Lung (tissue), 12 donors: ENCODE measurements around the gene COG1. TPM values are rescaled to one million over a fixed set of nuclear protein-coding genes. Genes with fewer than 3 reads are reported as not detected.

Experiments used
- ATAC-seq: fragments of 200-7000 bp; cut with Tn5 transposase; one replicate; pipeline ENCODE4 v1.9.1; 2020; ENCODE audit warnings: moderate number of reproducible peaks; ENCODE audit not compliant: insufficient read depth, low FRiP score
- DNase-seq, 3 donors: peaks; one replicate each; pipeline ENCODE4 v3.0.0-alpha.2; 2013 to 2017
- H3K27ac ChIP-seq, 2 donors: one replicate each; pipeline ENCODE4 v1.5.1; 2013; ENCODE audit warnings: mild to moderate bottlenecking in 2 of 2, moderate library complexity in 2 of 2, control low read depth in 1 of 2, inconsistent platforms in 1 of 2, low read depth in 1 of 2, low read length in 1 of 2
- H3K27me3 ChIP-seq, 3 donors: one replicate each; pipeline ENCODE4 v1.5.1; 2013; ENCODE audit warnings: low read length in 2 of 3; ENCODE audit not compliant: control insufficient read depth in 3 of 3, insufficient read depth in 3 of 3
- H3K36me3 ChIP-seq, 4 donors: one replicate each; pipeline ENCODE4 v1.5.1; 2013; ENCODE audit warnings: low read length in 4 of 4, mild to moderate bottlenecking in 1 of 4, moderate library complexity in 1 of 4; ENCODE audit not compliant: control insufficient read depth in 4 of 4, insufficient read depth in 4 of 4
- H3K4me1 ChIP-seq, 5 donors: one replicate each; pipeline ENCODE4 v1.5.1; 2013; ENCODE audit warnings: low read length in 5 of 5, mild to moderate bottlenecking in 2 of 5, moderate library complexity in 1 of 5; ENCODE audit not compliant: control insufficient read depth in 5 of 5, insufficient read depth in 5 of 5
- H3K4me3 ChIP-seq: one replicate; pipeline ENCODE4 v1.5.1; 2013; ENCODE audit warnings: mild to moderate bottlenecking, control low read depth, moderate library complexity
- H3K9ac ChIP-seq, 2 donors: one replicate each; pipeline ENCODE4 v1.5.1; 2013; ENCODE audit warnings: low read length in 2 of 2, control low read depth in 1 of 2; ENCODE audit not compliant: insufficient read depth in 1 of 2
- H3K9me3 ChIP-seq, 4 donors: one replicate each; pipeline ENCODE4 v1.5.1; 2013; ENCODE audit warnings: low read length in 3 of 4, mild to moderate bottlenecking in 1 of 4, moderate library complexity in 1 of 4; ENCODE audit not compliant: control insufficient read depth in 4 of 4, insufficient read depth in 3 of 4
- CTCF ChIP-seq: IDR thresholded peaks from 2 replicates; pipeline ENCODE4 v1.5.1; 2012; ENCODE audit warnings: mild to moderate bottlenecking; ENCODE audit errors: control extremely low read depth, extremely low read depth
- WGBS, 2 donors: extraction: QIAGEN DNeasy Blood & Tissue Kit; methylation state at CpG; one replicate each; pipeline ENCODE4 v1.1.7; 2013; 5-methylcytosine and 5-hydroxymethylcytosine counted together
- polyA plus RNA-seq, 2 donors: library from polyadenylated mRNA; stranded (reverse); fragments of 200-250 nt; gene quantifications; one replicate each; pipeline ENCODE4 v1.2.1, GENCODE V29; 2013
- total RNA-seq, 2 donors: library from RNA; depleted of rRNA in 1 of 2; stranded (reverse); fragments of >200 nt in 1 of 2; gene quantifications; one replicate each; pipeline ENCODE4 v1.2.1, GENCODE V29; 2014 to 2021
- donor health status: control.
- donor health status: control.
- donor health status: Bipolar disorder and iron deficiency.
- donor health status: healthy.
- donor health status: DM: yes; HTN: yes; CAD: no.

The COG1 gene
- total and polyA plus RNA-seq, 4 donors: 13.3 to 41.2 (median 21.1) TPM

DNA sequence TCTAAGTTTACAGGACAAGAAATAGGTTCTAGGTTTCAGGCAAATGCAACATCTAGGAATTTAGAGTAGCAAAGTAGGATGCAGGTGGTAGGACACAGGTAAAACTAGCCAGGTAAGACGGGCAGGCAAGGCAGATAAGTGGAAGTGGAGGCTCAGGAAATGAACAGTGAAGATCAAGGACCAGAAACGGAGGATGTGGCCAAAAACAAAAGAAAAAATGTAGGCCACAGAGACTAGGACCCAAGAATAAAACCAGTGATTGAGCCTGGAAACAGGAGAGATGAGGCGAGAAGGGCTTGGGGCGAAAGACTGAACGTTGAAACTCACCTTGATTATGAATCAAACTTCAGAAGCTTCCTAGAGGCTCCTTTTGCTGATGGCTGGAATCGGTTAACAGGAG is 44.9 kb downstream of the COG1 start:
- no peak for TF ChIP-seq CTCF
- Histone ChIP-seq H3K9ac (peak overlapping the region in 1 of 2 donors; percentile 43), H3K9me3 (no peaks in the 10 kb centered on the region), H3K27ac (no peak overlapping the region), H3K36me3 (peaks cover 4 to 21% (median 10%) of the 10 kb centered on the region in 4 donors), H3K4me3 (no peak overlapping the region), H3K4me1 (peaks cover 2 to 14% (median 5%) of the 10 kb centered on the region in 5 donors), H3K27me3 (no peaks in the 10 kb centered on the region)
- DNase-seq: no peak
- WGBS, 2 donors: 63 to 69% methylated on average over 6 of the region's 6 CpGs
- ATAC-seq: no peak

GRCh38 chr17:73240561-73240960 is 47.7 kb downstream of the COG1 start:
- Histone ChIP-seq H3K27ac (no peak overlapping the region), H3K4me3 (no peak overlapping the region), H3K9ac (no peak overlapping the region), H3K9me3 (no peaks in the 10 kb centered on the region), H3K4me1 (peaks cover 0 to 9% (median 4%) of the 10 kb centered on the region in 5 donors), H3K27me3 (no peaks in the 10 kb centered on the region), H3K36me3 (peaks cover 4 to 21% (median 13%) of the 10 kb centered on the region in 4 donors)
- DNase-seq (no peak), ATAC-seq (no peak)
- 59 to 62% methylated on average over 2 of the region's 2 CpGs for whole genome bisulfite sequencing, 2 donors
- no peak for TF ChIP-seq CTCF

DNA sequence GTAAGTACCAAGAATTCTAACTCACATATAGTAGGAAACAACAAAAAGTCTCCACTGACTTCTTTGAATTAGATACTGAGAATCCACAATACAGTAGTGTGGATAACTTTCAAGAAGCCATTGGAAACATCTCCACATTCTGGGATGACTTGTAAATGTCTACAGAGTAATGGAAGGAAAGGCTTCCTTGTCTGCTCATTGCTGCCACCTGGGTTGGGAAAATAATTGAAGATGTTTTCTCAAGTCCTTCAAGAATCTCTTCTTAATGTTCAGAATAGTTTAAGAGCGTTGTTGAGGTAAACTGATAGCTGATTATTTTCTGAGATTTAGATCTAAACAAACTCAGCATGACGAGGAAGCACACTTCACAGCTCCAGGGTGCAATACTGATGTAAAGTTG is 54.9 kb downstream of the COG1 start:
- Histone ChIP-seq H3K27me3 (no peaks in the 10 kb centered on the region), H3K36me3 (peaks cover 6 to 11% (median 9%) of the 10 kb centered on the region in 4 donors), H3K9ac (no peak overlapping the region), H3K27ac (no peak overlapping the region), H3K4me1 (no peaks in the 10 kb centered on the region), H3K4me3 (no peak overlapping the region), H3K9me3 (no peaks in the 10 kb centered on the region)
- ATAC-seq (no peak), DNase-seq (no peak)
- no peak for TF ChIP-seq CTCF
- WGBS, 2 donors: 76 to 84% methylated on average over 2 of the region's 2 CpGs

DNA sequence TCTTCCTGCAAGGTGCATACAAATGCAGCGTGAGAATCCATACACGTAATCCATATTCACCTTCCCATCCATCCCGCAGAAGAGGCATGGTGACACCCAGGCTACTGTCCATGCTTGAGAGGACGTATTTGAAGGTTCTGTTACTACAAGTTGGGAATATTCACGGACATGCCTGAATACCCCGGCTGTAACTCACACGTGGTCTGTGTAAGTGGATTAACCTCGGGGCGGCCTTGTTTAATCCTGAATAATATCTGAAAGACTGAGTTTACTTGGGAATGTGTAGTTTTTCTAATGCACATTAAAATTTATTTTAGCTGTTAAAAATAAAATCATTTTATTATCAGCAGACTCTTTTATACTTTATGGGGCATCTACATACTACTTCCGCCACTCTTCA is 55.7 kb downstream of the COG1 start:
- no peaks in the 10 kb centered on the region for H3K9me3 ChIP-seq
- no peak overlapping the region for H3K27ac ChIP-seq
- H3K4me1 ChIP-seq: no peaks in the 10 kb centered on the region
- TF ChIP-seq CTCF: no peak
- H3K4me3 ChIP-seq: no peak overlapping the region
- H3K36me3 ChIP-seq: peaks cover 6 to 10% (median 9%) of the 10 kb centered on the region in 4 donors
- no peaks in the 10 kb centered on the region for H3K27me3 ChIP-seq
- H3K9ac ChIP-seq: no peak overlapping the region
- DNase-seq (no peak), ATAC-seq (no peak)
- 90 to 97% methylated on average over 10 of the region's 10 CpGs for WGBS, 2 donors
